ENCODE results near the gene SLC4A9.

The SLC4A9 gene

GRCh38 chr5:140362875-140363630 lies 3.1 kb downstream of the SLC4A9 start:
- DNase-seq = peak; percentile 23

GRCh38 chr5:140363631-140364471 lies 3.9 kb downstream of the SLC4A9 start:
- DNase-seq = no peak

- no peak for DNase-seq
These were observed 4.4 kb downstream of the SLC4A9 start for GRCh38 chr5:140364472-140364765.

- no peak for DNase-seq
These were observed 5.3 kb downstream of the SLC4A9 start for GRCh38 chr5:140365282-140365681.

- DNase-seq = no peak
These were observed 5.9 kb downstream of the SLC4A9 start for GRCh38 chr5:140365941-140366340.

- DNase-seq = no peak
These were observed 6.7 kb downstream of the SLC4A9 start for GRCh38 chr5:140366589-140367255.

- DNase-seq = no peak
These were observed 7.4 kb downstream of the SLC4A9 start for GRCh38 chr5:140367256-140368013.

- DNase-seq = no peak
These were observed 11.6 kb downstream of the SLC4A9 start for GRCh38 chr5:140371356-140372151.

- peak; percentile 17 for DNase-seq
These were observed 13.0 kb downstream of the SLC4A9 start for GRCh38 chr5:140372971-140373487.

GRCh38 chr5:140381351-140381750 lies 21.4 kb downstream of the SLC4A9 start:
- DNase-seq = no peak

- DNase-seq = no peak
These were observed 22.0 kb downstream of the SLC4A9 start for GRCh38 chr5:140381972-140382371.

GRCh38 chr5:140382866-140383265 lies 22.9 kb downstream of the SLC4A9 start:
- DNase-seq = no peak

- DNase-seq = no peak
These were observed 23.3 kb downstream of the SLC4A9 start for GRCh38 chr5:140383300-140383699.

- DNase-seq = no peak
These were observed 28.1 kb downstream of the SLC4A9 start for GRCh38 chr5:140388052-140388451.

GRCh38 chr5:140391312-140391711 lies 31.3 kb downstream of the SLC4A9 start:
- no peak for DNase-seq

GRCh38 chr5:140391732-140392131 lies 31.7 kb downstream of the SLC4A9 start:
- DNase-seq = no peak

- no peak for DNase-seq
These were observed 33.7 kb downstream of the SLC4A9 start for GRCh38 chr5:140393738-140394137.

- DNase-seq = no peak
These were observed 38.4 kb downstream of the SLC4A9 start for GRCh38 chr5:140398379-140398811.

- no peak for DNase-seq
These were observed 40.2 kb downstream of the SLC4A9 start for GRCh38 chr5:140399979-140400729.

- DNase-seq = peak; percentile 81
These were observed 40.9 kb downstream of the SLC4A9 start for GRCh38 chr5:140400730-140401361.

Data from NCI-H1048 (cell line).